Smooth muscle cell (in vitro differentiated cells): ENCODE measurements around the gene CBR3. TPM values are rescaled to one million over a fixed set of nuclear protein-coding genes. Genes with fewer than 3 reads are reported as not detected.

Source experiments
- DNase-seq: peaks from one replicate; lab custom pipeline; 2025; ENCODE audit not compliant: unreplicated experiment; lab: John Stamatoyannopoulos, UW
- H2AFZ ChIP-seq: fragments of 200-600 bp; sonication (generic); 2 replicates; pipeline ENCODE4 v1.6.0; 2016; ENCODE audit warnings: antibody characterized with exemption, low read depth, mild to moderate bottlenecking
- H3F3A ChIP-seq: fragments of 200-600 bp; sonication (generic); 2 replicates; pipeline ENCODE4 v1.6.0; 2017; ENCODE audit warnings: antibody characterized with exemption, low read depth
- H3K27ac ChIP-seq: fragments of 200-600 bp; sonication (generic); 2 replicates; pipeline ENCODE4 v1.5.1; 2016; ENCODE audit warnings: low read depth, mild to moderate bottlenecking
- H3K27me3 ChIP-seq: fragments of 200-600 bp; sonication (generic); 2 replicates; pipeline ENCODE4 v1.6.1; 2016; ENCODE audit warnings: low read depth, mild to moderate bottlenecking
- H3K36me3 ChIP-seq: fragments of 200-600 bp; sonication (generic); 2 replicates; pipeline ENCODE4 v1.5.1; 2016; ENCODE audit warnings: low read depth
- H3K4me1 ChIP-seq: fragments of 200-600 bp; sonication (generic); 2 replicates; pipeline ENCODE4 v1.5.1; 2016; ENCODE audit warnings: low read depth
- H3K4me2 ChIP-seq: fragments of 200-600 bp; sonication (generic); 2 replicates; pipeline ENCODE4 v1.6.0; 2016; ENCODE audit warnings: mild to moderate bottlenecking
- H3K4me3 ChIP-seq: fragments of 200-600 bp; sonication (generic); 2 replicates; pipeline ENCODE4 v1.5.1; 2016; ENCODE audit warnings: mild to moderate bottlenecking
- H3K79me2 ChIP-seq: fragments of 200-600 bp; sonication (generic); 2 replicates; pipeline ENCODE4 v1.6.0; 2016; ENCODE audit warnings: low read depth, mild to moderate bottlenecking
- H3K9ac ChIP-seq: fragments of 200-600 bp; sonication (generic); 2 replicates; pipeline ENCODE4 v1.6.0; 2016; ENCODE audit warnings: low read depth
- H3K9me3 ChIP-seq: fragments of 200-600 bp; sonication (generic); replicated peaks from 2 replicates; pipeline ENCODE4 v1.5.1; 2016; ENCODE audit warnings: low read depth
- H4K20me1 ChIP-seq: fragments of 200-600 bp; sonication (generic); 2 replicates; pipeline ENCODE4 v1.6.0; 2016; ENCODE audit warnings: low read depth
- CTCF ChIP-seq: fragments of 200-600 bp; sonication (generic); IDR thresholded peaks from 2 replicates; pipeline ENCODE4 v1.5.1; 2017; ENCODE audit warnings: borderline replicate concordance, mild to moderate bottlenecking, antibody characterized with exemption; ENCODE audit not compliant: insufficient read depth, poor library complexity, severe bottlenecking
- WGBS: methylation state at CpG from one replicate; pipeline ENCODE4 v1.1.7; 2016; ENCODE audit warnings: low lambda C conversion rate; 5-methylcytosine and 5-hydroxymethylcytosine counted together
- polyA plus RNA-seq: library from polyadenylated mRNA; unstranded; fragments of >200 nt; fragmentation: Nextera tagmentation; extraction: Ambion mirVana; gene quantifications from 2 replicates; pipeline ENCODE4 v1.2.1, GENCODE V29; 2016
- total RNA-seq: library from RNA; depleted of rRNA; stranded (reverse); fragments of >200 nt; gene quantifications from 2 replicates; pipeline ENCODE4 v1.2.3, GENCODE V29; 2014

CBR3 gene
- total and polyA plus RNA-seq, 2 experiments from 2014 or later: 0.78 to 3.3 TPM

DNA sequence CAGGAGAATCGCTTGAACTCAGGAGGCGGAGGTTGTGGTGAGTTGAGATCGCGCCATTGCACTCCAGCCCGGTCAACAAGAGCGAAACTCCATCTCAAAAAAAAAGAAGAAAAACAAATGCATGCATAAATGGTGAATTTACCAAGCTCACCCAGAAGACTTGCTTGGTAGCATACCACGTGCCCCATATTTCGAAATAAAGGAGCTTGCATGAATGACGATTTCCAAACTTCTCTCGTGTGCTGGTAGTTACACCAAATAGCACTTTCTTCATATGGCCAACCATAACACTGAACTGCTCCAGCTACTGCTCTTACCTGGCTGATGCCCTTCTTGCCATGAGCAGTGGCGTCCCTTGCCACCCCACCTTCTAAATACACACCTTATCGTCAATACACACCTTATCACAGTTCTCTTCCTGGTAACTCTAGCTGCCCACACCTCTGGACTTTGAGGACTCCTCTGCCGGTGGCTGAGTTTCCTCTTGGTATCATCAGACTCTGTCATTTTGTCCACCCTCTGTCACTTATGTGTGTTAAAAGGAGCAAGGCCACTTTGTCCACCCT, 24.6 kb downstream of the CBR3 start:
- Histone ChIP-seq H3K9me3 (no peaks in the 10 kb centered on the region), H3K4me1 (no peaks in the 10 kb centered on the region), H3K79me2 (peaks cover 6% of the 10 kb centered on the region), H2AFZ (no peak overlapping the region), H3K27me3 (no peaks in the 10 kb centered on the region), H3F3A (no peaks in the 10 kb centered on the region), H3K9ac (no peak overlapping the region), H3K4me3 (no peak overlapping the region), H3K27ac (no peak overlapping the region), H3K4me2 (no peak overlapping the region), H4K20me1 (peaks cover 7% of the 10 kb centered on the region), H3K36me3 (no peaks in the 10 kb centered on the region)
- no peak for TF ChIP-seq CTCF
- WGBS: 75% methylated on average over 13 of the region's 13 CpGs
- DNase-seq: no peak

DNA sequence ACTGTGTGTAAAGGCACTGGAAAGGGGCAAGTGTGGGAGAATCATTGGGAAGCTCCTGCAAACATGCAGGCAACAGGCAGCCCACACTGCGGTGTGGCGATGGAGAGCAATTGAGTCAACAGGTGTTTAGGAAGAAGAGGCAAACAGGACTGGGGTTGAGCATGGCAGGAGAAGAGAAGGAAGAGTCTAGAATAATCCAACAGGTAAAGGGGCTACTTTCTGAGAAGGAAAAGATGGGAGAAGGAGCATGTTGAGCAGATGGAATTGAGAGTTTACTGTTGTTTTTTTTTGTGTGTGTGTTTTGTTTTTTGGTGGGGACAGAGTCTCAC, 25.9 kb downstream of the CBR3 start:
- no peaks in the 10 kb centered on the region for H3F3A ChIP-seq
- H3K4me2 ChIP-seq: no peak overlapping the region
- H2AFZ ChIP-seq: no peak overlapping the region
- no peak for DNase-seq
- H3K36me3 ChIP-seq: no peaks in the 10 kb centered on the region
- no peak overlapping the region for H3K4me3 ChIP-seq
- H3K9ac ChIP-seq: no peak overlapping the region
- peaks cover 6% of the 10 kb centered on the region for H3K79me2 ChIP-seq
- TF ChIP-seq CTCF: no peak
- H3K27me3 ChIP-seq: no peaks in the 10 kb centered on the region
- H3K4me1 ChIP-seq: no peaks in the 10 kb centered on the region
- H4K20me1 ChIP-seq: peaks cover 7% of the 10 kb centered on the region
- 96% methylated on average over 2 of the region's 2 CpGs for WGBS
- no peak overlapping the region for H3K27ac ChIP-seq
- H3K9me3 ChIP-seq: no peaks in the 10 kb centered on the region

- 96% methylated on average over 5 of the region's 5 CpGs for WGBS
- H3K4me2 ChIP-seq: no peak overlapping the region
- H2AFZ ChIP-seq: no peak overlapping the region
Measured at GRCh38 chr21:36162631-36163030, 27.8 kb downstream of the CBR3 start.

More at GRCh38 chr21:36162631-36163030, 27.8 kb downstream of the CBR3 start:
- H3K9me3 ChIP-seq: no peaks in the 10 kb centered on the region
- no peaks in the 10 kb centered on the region for H3K4me1 ChIP-seq
- H3K27me3 ChIP-seq: no peaks in the 10 kb centered on the region
- H3K79me2 ChIP-seq: peaks cover 6% of the 10 kb centered on the region
- no peak for DNase-seq
- no peak overlapping the region for H3K9ac ChIP-seq
- H3K36me3 ChIP-seq: no peaks in the 10 kb centered on the region
- no peak for TF ChIP-seq CTCF
- no peak overlapping the region for H3K27ac ChIP-seq
- H3K4me3 ChIP-seq: no peak overlapping the region
- peaks cover 7% of the 10 kb centered on the region for H4K20me1 ChIP-seq
- H3F3A ChIP-seq: no peaks in the 10 kb centered on the region
